Measurements from ENCODE around the gene EIF3J. TPM values are rescaled to one million over a fixed set of nuclear protein-coding genes. Genes with fewer than 3 reads are reported as not detected.

EIF3J gene
- total RNA-seq, 1 donor from 2014 or later, result 82.1 TPM

DNA sequence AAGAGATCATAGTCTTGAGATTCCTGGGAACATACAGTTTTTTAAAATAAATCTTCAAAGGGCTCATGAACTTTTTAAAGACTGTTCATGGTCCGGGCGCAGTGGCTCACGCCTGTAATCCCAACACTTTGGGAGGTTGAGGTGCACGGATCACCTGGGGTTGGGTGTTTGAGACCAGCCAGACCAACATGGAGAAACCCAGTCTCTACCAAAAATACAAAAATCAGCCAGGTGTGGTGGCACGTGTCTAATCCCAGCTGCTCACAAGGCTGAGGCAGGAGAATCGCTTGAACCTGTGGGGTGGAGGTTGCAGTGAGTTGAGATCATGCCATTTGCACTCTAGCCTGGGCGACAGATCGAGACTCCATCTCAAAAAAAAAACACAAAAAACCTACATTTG, 41.4 kb upstream of the EIF3J start:
- H3K27me3 Mint-ChIP-seq (ENCODE audit: unreplicated experiment), result no peaks in the 10 kb centered on the region
- H3K4me1 Mint-ChIP-seq (ENCODE audit: unreplicated experiment), result peaks cover 8% of the 10 kb centered on the region
- TF ChIP-seq, protein P1, sequence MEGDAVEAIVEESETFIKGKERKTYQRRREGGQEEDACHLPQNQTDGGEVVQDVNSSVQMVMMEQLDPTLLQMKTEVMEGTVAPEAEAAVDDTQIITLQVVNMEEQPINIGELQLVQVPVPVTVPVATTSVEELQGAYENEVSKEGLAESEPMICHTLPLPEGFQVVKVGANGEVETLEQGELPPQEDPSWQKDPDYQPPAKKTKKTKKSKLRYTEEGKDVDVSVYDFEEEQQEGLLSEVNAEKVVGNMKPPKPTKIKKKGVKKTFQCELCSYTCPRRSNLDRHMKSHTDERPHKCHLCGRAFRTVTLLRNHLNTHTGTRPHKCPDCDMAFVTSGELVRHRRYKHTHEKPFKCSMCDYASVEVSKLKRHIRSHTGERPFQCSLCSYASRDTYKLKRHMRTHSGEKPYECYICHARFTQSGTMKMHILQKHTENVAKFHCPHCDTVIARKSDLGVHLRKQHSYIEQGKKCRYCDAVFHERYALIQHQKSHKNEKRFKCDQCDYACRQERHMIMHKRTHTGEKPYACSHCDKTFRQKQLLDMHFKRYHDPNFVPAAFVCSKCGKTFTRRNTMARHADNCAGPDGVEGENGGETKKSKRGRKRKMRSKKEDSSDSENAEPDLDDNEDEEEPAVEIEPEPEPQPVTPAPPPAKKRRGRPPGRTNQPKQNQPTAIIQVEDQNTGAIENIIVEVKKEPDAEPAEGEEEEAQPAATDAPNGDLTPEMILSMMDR (IDR thresholded peaks at IDR 0.05), result no peak
- no peak for DNase-seq (ENCODE audit: extremely low spot score, unreplicated experiment)
- no peak overlapping the region for H3K27ac Mint-ChIP-seq (ENCODE audit: unreplicated experiment)
- H3K36me3 Mint-ChIP-seq (ENCODE audit: unreplicated experiment), result peaks cover 22% of the 10 kb centered on the region
- no peaks in the 10 kb centered on the region for H3K9me3 Mint-ChIP-seq (ENCODE audit: unreplicated experiment)
- no peak overlapping the region for H3K4me3 Mint-ChIP-seq (ENCODE audit: unreplicated experiment)

DNA sequence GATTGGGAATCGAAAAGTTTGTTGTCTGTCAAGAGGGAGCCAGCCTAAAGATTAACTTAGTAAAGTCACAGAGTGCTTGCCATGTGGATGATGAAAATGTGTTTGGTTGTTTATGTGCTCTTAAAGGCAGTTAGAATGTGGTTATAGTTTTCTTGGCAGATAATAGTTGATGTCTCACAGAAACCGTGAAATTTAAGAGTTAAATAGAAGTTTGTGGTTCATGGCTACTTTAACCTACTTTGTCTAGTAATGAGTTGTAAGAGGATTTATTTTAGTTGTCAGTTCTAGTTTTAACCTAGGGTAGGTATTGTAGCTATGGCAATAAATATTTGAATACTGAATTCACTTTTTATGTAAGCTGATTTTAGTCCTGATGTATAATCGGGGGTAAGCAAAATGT, 36.4 kb upstream of the EIF3J start:
- no peak for DNase-seq (ENCODE audit: extremely low spot score, unreplicated experiment)
- TF ChIP-seq, protein P1 (IDR thresholded peaks at IDR 0.05), result no peak
- no peak overlapping the region for H3K27ac Mint-ChIP-seq (ENCODE audit: unreplicated experiment)
- no peak overlapping the region for H3K4me3 Mint-ChIP-seq (ENCODE audit: unreplicated experiment)
- no peaks in the 10 kb centered on the region for H3K4me1 Mint-ChIP-seq (ENCODE audit: unreplicated experiment)
- H3K9me3 Mint-ChIP-seq (ENCODE audit: unreplicated experiment), result no peaks in the 10 kb centered on the region
- H3K36me3 Mint-ChIP-seq (ENCODE audit: unreplicated experiment), result peaks cover 22% of the 10 kb centered on the region
- H3K27me3 Mint-ChIP-seq (ENCODE audit: unreplicated experiment), result no peaks in the 10 kb centered on the region

DNA sequence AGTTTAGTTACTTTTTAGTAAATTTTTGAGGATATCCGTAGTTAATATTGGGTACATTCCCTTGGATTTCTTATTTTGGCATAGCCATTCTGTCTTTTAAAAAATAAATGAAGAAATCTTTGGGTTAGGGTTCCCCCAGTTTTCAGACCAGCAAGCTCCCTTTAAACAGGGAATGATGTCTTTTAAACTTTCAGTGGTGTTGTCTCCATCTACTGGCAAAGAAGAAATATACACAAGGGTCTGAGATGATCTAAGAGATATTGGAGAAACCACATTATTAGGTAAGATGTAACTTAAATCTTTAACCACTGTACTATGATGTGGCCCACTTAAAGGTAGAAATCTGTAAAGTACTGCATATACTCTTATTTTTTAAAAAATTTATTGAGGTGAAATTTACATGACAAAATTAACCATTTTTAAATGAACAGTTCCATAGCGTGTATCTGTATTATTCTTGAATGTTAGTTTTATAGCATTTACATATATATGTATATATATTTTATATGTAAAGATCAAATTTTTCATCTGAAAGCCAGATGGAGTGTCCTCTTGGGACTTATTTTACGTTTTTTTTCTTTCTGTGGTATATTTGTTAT, 35.1 kb upstream of the EIF3J start:
- H3K9me3 Mint-ChIP-seq (ENCODE audit: unreplicated experiment), result no peaks in the 10 kb centered on the region
- no peaks in the 10 kb centered on the region for H3K27me3 Mint-ChIP-seq (ENCODE audit: unreplicated experiment)
- no peaks in the 10 kb centered on the region for H3K4me1 Mint-ChIP-seq (ENCODE audit: unreplicated experiment)
- DNase-seq (ENCODE audit: extremely low spot score, unreplicated experiment), result no peak
- no peak overlapping the region for H3K27ac Mint-ChIP-seq (ENCODE audit: unreplicated experiment)
- TF ChIP-seq, protein P1 (IDR thresholded peaks at IDR 0.05), result peak; percentile 76
- H3K4me3 Mint-ChIP-seq (ENCODE audit: unreplicated experiment), result no peak overlapping the region
- peaks cover 17% of the 10 kb centered on the region for H3K36me3 Mint-ChIP-seq (ENCODE audit: unreplicated experiment)

DNA sequence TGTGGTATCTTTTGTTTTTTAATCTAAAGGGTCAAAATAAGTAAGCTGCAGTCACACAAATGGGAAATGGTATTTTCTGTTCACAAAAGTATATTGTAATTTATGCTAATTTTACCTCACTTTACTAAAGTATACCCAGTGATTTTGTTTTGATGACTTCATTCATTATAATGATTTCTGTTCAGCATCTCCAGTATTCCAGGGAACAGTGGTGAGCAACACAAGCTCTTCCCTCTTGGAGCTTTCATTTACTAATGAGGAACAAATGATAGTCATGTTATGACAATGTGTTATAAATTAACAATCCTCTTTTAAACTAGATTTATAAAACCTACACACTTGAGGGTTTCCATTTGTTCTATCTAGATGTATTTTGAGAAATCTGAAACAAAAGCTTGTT, 20.5 kb upstream of the EIF3J start:
- Mint-ChIP-seq H3K9me3 (ENCODE audit: unreplicated experiment) (no peaks in the 10 kb centered on the region), H3K4me1 (ENCODE audit: unreplicated experiment) (no peaks in the 10 kb centered on the region), H3K27ac (ENCODE audit: unreplicated experiment) (no peak overlapping the region), H3K36me3 (ENCODE audit: unreplicated experiment) (peaks cover 22% of the 10 kb centered on the region), H3K4me3 (ENCODE audit: unreplicated experiment) (no peak overlapping the region), H3K27me3 (ENCODE audit: unreplicated experiment) (no peaks in the 10 kb centered on the region)
- TF ChIP-seq, protein P1 (IDR thresholded peaks at IDR 0.05), result no peak
- no peak for DNase-seq (ENCODE audit: extremely low spot score, unreplicated experiment)

DNA sequence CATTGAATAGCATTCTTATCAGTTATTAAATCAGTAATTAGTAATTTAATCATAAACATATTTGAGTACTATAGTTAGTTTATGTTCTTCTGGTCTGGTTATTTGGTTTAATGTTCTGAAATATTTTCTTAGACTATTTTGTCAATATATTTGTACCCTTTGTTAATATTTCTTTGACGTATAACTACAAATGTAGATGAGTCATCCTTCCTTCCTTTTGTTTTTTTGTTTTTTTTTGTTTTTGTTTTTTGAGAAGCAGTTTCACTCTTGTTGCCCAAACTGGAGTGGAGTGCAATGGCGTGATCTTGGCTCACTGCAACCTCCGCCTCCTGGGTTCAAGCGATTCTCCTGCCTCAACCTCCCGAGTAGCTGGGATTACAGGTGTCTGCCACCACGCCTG, 17.4 kb upstream of the EIF3J start:
- DNase-seq (ENCODE audit: extremely low spot score, unreplicated experiment), result no peak
- no peak overlapping the region for H3K4me3 Mint-ChIP-seq (ENCODE audit: unreplicated experiment)
- H3K4me1 Mint-ChIP-seq (ENCODE audit: unreplicated experiment), result no peaks in the 10 kb centered on the region
- peaks cover 29% of the 10 kb centered on the region for H3K36me3 Mint-ChIP-seq (ENCODE audit: unreplicated experiment)
- H3K27ac Mint-ChIP-seq (ENCODE audit: unreplicated experiment), result no peak overlapping the region
- no peaks in the 10 kb centered on the region for H3K27me3 Mint-ChIP-seq (ENCODE audit: unreplicated experiment)
- H3K9me3 Mint-ChIP-seq (ENCODE audit: unreplicated experiment), result no peaks in the 10 kb centered on the region
- TF ChIP-seq, protein P1 (IDR thresholded peaks at IDR 0.05), result no peak

Data from osteocyte (in vitro differentiated cells).